Right lobe of liver (tissue), 6 donors: ENCODE data around the gene CYLD. TPM values are rescaled to one million over a fixed set of nuclear protein-coding genes. Genes with fewer than 3 reads are reported as not detected.
A peak's percentile ranks its signal among the peaks of the same experiment; 100 is the strongest.

Experiments used
- ATAC-seq, 4 donors: fragments of 200-7000 bp; cut with Tn5 transposase; one replicate each; pipeline ENCODE4 v1.9.1; 2020; ENCODE audit warnings: mild to moderate bottlenecking in 4 of 4, moderate library complexity in 4 of 4
- DNase-seq, 3 donors: peaks; one replicate each; pipeline ENCODE4 v3.0.0-alpha.2; 2020
- H3K27ac ChIP-seq, 3 donors: fragments of 200-600 bp; one replicate each; pipeline ENCODE4 v1.8.0; 2022
- H3K27me3 ChIP-seq, 2 donors: fragments of 200-600 bp; one replicate each; pipeline ENCODE4 v1.8.0; 2022
- H3K36me3 ChIP-seq, 4 donors: fragments of 200-600 bp; sonication (generic) in 1 of 4; one replicate each; pipeline versions ENCODE4 v1.5.1 to v1.8.0; 2017 to 2022; ENCODE audit warnings: control low read depth in 1 of 4
- H3K4me1 ChIP-seq, 4 donors: fragments of 200-600 bp; sonication (generic) in 1 of 4; one replicate each; pipeline versions ENCODE4 v1.5.1 to v1.8.0; 2017 to 2022; ENCODE audit warnings: control low read depth in 1 of 4
- H3K4me3 ChIP-seq, 3 donors: fragments of 200-600 bp; one replicate each; pipeline ENCODE4 v1.8.0; 2022
- H3K9me3 ChIP-seq, 4 donors: fragments of 200-600 bp; sonication (generic) in 1 of 4; one replicate each; pipeline versions ENCODE4 v1.5.1 to v1.8.0; 2017 to 2022; ENCODE audit warnings: control low read depth in 1 of 4
- CTCF ChIP-seq, 4 donors: fragments of 200-600 bp in 3 of 4; fragments of 450-650 bp in 1 of 4; IDR thresholded peaks; one replicate each; pipeline versions ENCODE4 v1.5.1 to v1.8.0; 2016 to 2022; ENCODE audit warnings: antibody characterized with exemption in 4 of 4, mild to moderate bottlenecking in 2 of 4
- POLR2A ChIP-seq: fragments of 450-650 bp; IDR thresholded peaks from one replicate; pipeline ENCODE4 v1.6.1; 2017; ENCODE audit warnings: antibody characterized with exemption, mild to moderate bottlenecking
- WGBS: methylation state at CpG from one replicate; pipeline ENCODE4 v1.1.6; 2018; ENCODE audit warnings: low coverage, low lambda C conversion rate; ENCODE audit not compliant: insufficient coverage; ENCODE audit errors: missing lambda C conversion rate; 5-methylcytosine and 5-hydroxymethylcytosine counted together
- intact Hi-C, 2 donors: fragments of 100-400 bp; cut with DNase I; formaldehyde crosslinking; loops; one replicate each; pipeline versions ENCODE4 v1.11.2 to v1.14.1; 2022
- total RNA-seq, 6 experiments: library from RNA; depleted of rRNA in 2 of 6; stranded (reverse); fragments of >200 nt in 2 of 6; fragmentation: NEBNext Ultra II Directional in 3 of 6; extraction: Animal tissue kit (Norgen Biotek cat#: 25700) in 3 of 6; gene quantifications; one replicate each; pipeline versions ENCODE4 v1.1.0 to v1.2.4, GENCODE V29; 2016 to 2023
- donor health status: DM: no; HTN: yes; CAD: no.
- donor health status: DM: no; HTN: no; CAD: no.
- donor health status: DM: no; HTN: no; CAD: no.
- donor health status: DM: no; HTN: yes; CAD: no.
- donor health status: DM: no; HTN: yes; CAD: no.

Gene CYLD
- total RNA-seq, 6 experiments from 2014 or later: 17.0 to 34.2 (median 19.5) TPM

DNA sequence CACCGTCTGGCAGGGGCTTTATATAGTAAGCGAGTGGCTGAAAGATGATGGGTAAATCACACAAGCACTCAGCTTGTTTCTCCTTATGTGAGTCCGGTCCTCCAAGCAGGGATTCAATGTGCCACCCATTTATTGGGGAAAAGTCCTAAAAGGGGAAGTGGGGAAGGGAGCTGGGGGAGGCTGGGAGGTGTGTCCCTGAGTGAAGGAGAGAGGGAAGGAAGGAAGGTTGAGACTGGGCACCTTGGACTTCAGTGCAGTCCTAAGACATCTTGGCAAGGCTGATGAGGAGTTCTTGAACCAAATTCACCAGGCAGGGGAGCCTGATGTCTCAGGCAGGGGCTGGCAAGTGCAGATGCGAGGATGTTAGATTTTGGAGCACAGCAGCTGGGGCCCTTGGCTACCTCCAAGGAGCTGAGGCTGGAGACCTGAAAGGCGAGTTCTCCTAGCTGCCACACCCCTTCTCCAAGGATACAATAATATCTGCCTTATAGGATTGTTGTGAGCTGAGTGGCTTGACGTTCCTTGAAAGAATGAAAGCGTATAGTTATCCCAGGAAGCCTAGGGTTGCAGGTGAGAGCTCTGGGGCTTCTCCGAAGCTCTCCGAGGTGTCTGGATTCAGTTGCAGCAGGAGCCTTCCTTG lies 23.0 kb upstream of the CYLD start:
- Histone ChIP-seq H3K36me3 (no peaks in the 10 kb centered on the region), H3K9me3 (no peaks in the 10 kb centered on the region), H3K27me3 (no peaks in the 10 kb centered on the region), H3K4me1 (no peaks in the 10 kb centered on the region), H3K4me3 (no peak overlapping the region), H3K27ac (no peak overlapping the region)
- no peak for TF ChIP-seq POLR2A
- no peak for TF ChIP-seq CTCF (IDR thresholded peaks at IDR 0.05)
- ATAC-seq: no peak
- 87% methylated on average over 3 of the region's 9 CpGs for WGBS
- intact Hi-C loops: no loop called here
- DNase-seq: no peak

- no peaks in the 10 kb centered on the region for H3K9me3 ChIP-seq
- DNase-seq (no peak), ATAC-seq (no peak)
- H3K27ac ChIP-seq: no peak overlapping the region
- intact Hi-C loops: no loop called here
- H3K4me1 ChIP-seq: no peaks in the 10 kb centered on the region
- WGBS: 56% methylated on average over 6 of the region's 20 CpGs
- no peak overlapping the region for H3K4me3 ChIP-seq
- H3K27me3 ChIP-seq: no peaks in the 10 kb centered on the region
- no peaks in the 10 kb centered on the region for H3K36me3 ChIP-seq
- TF ChIP-seq CTCF (IDR thresholded peaks at IDR 0.05) (no peak), POLR2A (no peak)
Observed at GRCh38 chr16:50719401-50720337, 22.2 kb upstream of the CYLD start.

DNA sequence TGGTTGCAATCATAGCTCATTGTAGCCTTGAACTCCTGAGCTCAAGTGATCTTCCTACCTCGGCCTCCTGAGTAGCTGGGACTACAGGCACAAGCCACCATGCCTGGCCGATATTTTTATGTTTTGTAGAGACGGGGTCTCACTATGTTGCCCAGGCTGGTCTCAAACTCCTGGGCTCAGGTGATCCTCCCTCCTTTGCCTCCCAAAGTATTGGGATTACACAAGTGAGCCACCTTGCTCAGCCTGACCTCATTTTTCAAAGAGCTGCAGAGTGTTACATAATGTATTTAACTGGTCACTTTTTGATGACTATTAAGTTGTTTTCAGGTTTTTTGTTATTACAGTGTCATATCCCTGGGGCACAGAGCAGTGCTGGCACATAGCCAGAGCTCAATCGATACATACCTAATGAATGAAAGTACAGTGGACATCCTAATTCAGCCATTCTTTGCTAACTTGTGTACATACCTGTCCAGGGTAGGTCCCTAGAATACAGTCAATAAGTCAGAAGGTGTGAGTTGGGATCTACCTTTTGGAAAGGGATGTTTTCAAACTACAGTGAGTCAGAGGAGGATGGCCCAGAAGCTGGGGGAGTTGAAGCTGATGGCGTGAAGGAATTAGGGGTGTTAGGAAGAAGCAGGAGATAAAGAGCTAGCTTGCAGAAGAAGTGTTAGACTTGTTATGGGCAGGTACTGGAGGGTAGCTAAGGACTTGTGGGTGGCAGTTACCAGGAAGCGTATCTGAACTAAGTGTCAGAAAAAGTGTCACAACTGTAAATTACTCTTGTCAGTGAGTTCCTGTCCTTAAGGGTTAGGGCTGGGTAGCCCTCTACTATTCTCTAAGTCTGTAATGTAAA lies 20.1 kb upstream of the CYLD start:
- Histone ChIP-seq H3K4me3 (no peak overlapping the region), H3K27ac (no peak overlapping the region), H3K9me3 (no peaks in the 10 kb centered on the region), H3K36me3 (no peaks in the 10 kb centered on the region), H3K27me3 (no peaks in the 10 kb centered on the region), H3K4me1 (no peaks in the 10 kb centered on the region)
- intact Hi-C loops: no loop called here
- DNase-seq (no peak), ATAC-seq (peak; percentile 13 to 31 (median 22))
- WGBS: 70% methylated on average over 6 of the region's 6 CpGs
- TF ChIP-seq POLR2A (no peak), CTCF (IDR thresholded peaks at IDR 0.05) (no peak)

- no peak for DNase-seq
- no peak for ATAC-seq
- TF ChIP-seq CTCF (IDR thresholded peaks at IDR 0.05) (no peak), POLR2A (no peak)
- Histone ChIP-seq H3K36me3 (no peaks in the 10 kb centered on the region), H3K27me3 (no peaks in the 10 kb centered on the region), H3K4me1 (no peaks in the 10 kb centered on the region), H3K27ac (no peak overlapping the region), H3K4me3 (no peak overlapping the region), H3K9me3 (no peaks in the 10 kb centered on the region)
- WGBS: no CpG with 5 or more reads among the region's 1 CpG
- intact Hi-C loops: no loop called here
Observed at GRCh38 chr16:50722405-50722737, 19.5 kb upstream of the CYLD start.
